Fibroblast of pulmonary artery (primary cell): ENCODE data around the gene CAMK2G.
A peak's percentile ranks its signal among the peaks of the same experiment; 100 is the strongest.

Experiments used
- DNase-seq: peaks from one replicate; pipeline ENCODE4 v3.0.0-alpha.2; 2010; ENCODE audit warnings: low read depth
- H3K4me3 ChIP-seq: replicated peaks from 2 replicates; pipeline ENCODE4 v1.5.1; 2011; ENCODE audit warnings: low read depth, mild to moderate bottlenecking, control low read depth, low read length, moderate library complexity
- TF ChIP-seq, protein P1 (sequence below): IDR thresholded peaks from 2 replicates; pipeline ENCODE4 v1.5.1; 2011; ENCODE audit warnings: mild to moderate bottlenecking, control low read depth, low read length, inconsistent platforms; ENCODE audit errors: missing control alignments

The CAMK2G gene

GRCh38 chr10:73887294-73888039 lies 13.1 kb upstream of the CAMK2G start:
- TF ChIP-seq, protein P1, sequence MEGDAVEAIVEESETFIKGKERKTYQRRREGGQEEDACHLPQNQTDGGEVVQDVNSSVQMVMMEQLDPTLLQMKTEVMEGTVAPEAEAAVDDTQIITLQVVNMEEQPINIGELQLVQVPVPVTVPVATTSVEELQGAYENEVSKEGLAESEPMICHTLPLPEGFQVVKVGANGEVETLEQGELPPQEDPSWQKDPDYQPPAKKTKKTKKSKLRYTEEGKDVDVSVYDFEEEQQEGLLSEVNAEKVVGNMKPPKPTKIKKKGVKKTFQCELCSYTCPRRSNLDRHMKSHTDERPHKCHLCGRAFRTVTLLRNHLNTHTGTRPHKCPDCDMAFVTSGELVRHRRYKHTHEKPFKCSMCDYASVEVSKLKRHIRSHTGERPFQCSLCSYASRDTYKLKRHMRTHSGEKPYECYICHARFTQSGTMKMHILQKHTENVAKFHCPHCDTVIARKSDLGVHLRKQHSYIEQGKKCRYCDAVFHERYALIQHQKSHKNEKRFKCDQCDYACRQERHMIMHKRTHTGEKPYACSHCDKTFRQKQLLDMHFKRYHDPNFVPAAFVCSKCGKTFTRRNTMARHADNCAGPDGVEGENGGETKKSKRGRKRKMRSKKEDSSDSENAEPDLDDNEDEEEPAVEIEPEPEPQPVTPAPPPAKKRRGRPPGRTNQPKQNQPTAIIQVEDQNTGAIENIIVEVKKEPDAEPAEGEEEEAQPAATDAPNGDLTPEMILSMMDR: no peak
- H3K4me3 ChIP-seq: peak overlapping the region; percentile 5
- DNase-seq: peak; percentile 91

GRCh38 chr10:73886661-73887293 lies 12.4 kb upstream of the CAMK2G start:
- no peak overlapping the region for H3K4me3 ChIP-seq
- TF ChIP-seq, protein P1: no peak
- DNase-seq: no peak

- TF ChIP-seq, protein P1: peak; percentile 88
- DNase-seq: peak; percentile 86
- no peak overlapping the region for H3K4me3 ChIP-seq
These were observed 11.8 kb upstream of the CAMK2G start for GRCh38 chr10:73886085-73886529.

- no peak overlapping the region for H3K4me3 ChIP-seq
- DNase-seq: no peak
- TF ChIP-seq, protein P1: no peak
These were observed 9.7 kb upstream of the CAMK2G start for GRCh38 chr10:73884017-73884416.

- TF ChIP-seq, protein P1: no peak
- no peak for DNase-seq
- H3K4me3 ChIP-seq: no peak overlapping the region
These were observed 7.0 kb upstream of the CAMK2G start for GRCh38 chr10:73881221-73881919.

GRCh38 chr10:73879296-73880173 lies 5.2 kb upstream of the CAMK2G start:
- TF ChIP-seq, protein P1: peak; percentile 92
- no peak overlapping the region for H3K4me3 ChIP-seq
- peak; percentile 84 for DNase-seq
